ENCODE data around the gene PIK3CA.

DNA sequence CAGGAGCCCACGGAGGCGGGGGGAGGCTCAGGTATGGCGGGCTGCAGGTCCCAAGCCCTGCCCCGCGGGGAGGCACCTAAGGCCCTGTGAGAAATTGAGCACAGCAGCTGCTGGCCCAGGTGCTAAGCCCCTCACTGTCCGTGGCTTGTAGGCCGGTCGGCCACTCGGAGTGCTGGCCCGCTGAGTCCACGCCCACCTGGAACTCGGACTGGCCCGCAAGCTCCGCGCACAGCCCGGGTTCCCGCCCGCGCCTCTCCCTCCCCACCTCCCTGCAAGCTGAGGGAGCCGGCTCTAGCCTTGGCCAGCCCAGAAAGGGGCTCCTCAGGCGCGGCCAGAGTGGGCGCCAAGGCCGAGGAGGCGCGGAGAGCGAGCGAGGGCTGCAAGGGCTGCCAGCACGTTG lies 115.0 kb downstream of the PIK3CA start:
- TF ChIP-seq EZH2phosphoT487 (IDR thresholded peaks at IDR 0.05; ENCODE audit: low read length) (no peak), EZH2 (optimal IDR thresholded peaks at IDR 0.05; ENCODE audit: low read depth, low read length) (no peak)
- TF ChIP-seq, protein P1, sequence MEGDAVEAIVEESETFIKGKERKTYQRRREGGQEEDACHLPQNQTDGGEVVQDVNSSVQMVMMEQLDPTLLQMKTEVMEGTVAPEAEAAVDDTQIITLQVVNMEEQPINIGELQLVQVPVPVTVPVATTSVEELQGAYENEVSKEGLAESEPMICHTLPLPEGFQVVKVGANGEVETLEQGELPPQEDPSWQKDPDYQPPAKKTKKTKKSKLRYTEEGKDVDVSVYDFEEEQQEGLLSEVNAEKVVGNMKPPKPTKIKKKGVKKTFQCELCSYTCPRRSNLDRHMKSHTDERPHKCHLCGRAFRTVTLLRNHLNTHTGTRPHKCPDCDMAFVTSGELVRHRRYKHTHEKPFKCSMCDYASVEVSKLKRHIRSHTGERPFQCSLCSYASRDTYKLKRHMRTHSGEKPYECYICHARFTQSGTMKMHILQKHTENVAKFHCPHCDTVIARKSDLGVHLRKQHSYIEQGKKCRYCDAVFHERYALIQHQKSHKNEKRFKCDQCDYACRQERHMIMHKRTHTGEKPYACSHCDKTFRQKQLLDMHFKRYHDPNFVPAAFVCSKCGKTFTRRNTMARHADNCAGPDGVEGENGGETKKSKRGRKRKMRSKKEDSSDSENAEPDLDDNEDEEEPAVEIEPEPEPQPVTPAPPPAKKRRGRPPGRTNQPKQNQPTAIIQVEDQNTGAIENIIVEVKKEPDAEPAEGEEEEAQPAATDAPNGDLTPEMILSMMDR (IDR thresholded peaks at IDR 0.05; ENCODE audit: low read length): no peak
